Ishikawa (cell line): ENCODE data around the gene EEPD1.

ENCODE experiments used
- CEBPB ChIP-seq: IDR thresholded peaks from 2 replicates; pipeline ENCODE4 v1.6.1; 2012
- EGR1 ChIP-seq: IDR thresholded peaks from 2 replicates; pipeline ENCODE4 v1.6.1; 2012
- EP300 ChIP-seq: IDR thresholded peaks from 2 replicates; pipeline ENCODE4 v1.6.1; 2012; ENCODE audit warnings: borderline replicate concordance
- RAD21 ChIP-seq: IDR thresholded peaks from 2 replicates; pipeline ENCODE4 v1.6.1; 2012; ENCODE audit warnings: low read depth
- TF ChIP-seq, protein P1 (sequence below): IDR thresholded peaks from 2 replicates; pipeline ENCODE4 v1.6.1; 2012; ENCODE audit warnings: low read depth, mild to moderate bottlenecking

DNA sequence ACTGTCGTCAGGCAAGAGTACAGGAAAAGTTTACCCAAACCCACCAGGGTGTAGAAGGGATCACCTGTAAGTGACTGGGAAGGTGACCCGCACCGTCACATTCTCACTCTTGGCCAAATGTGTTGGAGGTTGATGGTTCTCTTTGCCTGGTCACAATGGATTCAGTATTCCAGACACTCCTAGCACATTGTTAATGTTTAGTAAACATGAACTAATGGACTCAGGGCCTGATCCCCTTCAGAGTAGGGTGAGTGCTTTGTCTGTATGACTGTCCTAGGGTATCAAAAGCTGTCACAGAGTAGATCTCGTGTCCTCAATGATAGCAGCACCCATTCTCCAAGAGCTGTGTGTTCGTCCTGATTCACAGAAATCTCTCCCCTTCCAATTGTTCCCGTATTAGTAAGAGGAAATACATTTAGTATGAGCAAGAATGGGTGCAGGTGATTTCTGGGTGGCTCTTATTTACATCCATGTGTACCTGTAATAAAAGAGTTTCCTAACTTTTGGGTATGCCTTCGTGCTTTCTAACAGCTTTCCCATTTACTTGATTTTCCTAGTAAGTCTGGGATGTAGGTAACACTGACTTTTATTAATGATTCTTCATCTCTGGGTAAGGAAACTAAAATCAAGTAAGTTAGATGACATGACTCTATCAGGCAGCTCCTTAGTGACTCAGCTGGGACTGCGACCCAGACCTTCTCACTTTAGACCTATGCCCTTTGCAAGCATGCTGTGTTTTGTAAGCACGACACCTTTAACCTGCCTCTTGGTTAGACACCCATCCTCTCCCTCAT, 4.7 kb downstream of the EEPD1 start:
- TF ChIP-seq EP300 (no peak), CEBPB (no peak), RAD21 (no peak), EGR1 (no peak)
- TF ChIP-seq, protein P1, sequence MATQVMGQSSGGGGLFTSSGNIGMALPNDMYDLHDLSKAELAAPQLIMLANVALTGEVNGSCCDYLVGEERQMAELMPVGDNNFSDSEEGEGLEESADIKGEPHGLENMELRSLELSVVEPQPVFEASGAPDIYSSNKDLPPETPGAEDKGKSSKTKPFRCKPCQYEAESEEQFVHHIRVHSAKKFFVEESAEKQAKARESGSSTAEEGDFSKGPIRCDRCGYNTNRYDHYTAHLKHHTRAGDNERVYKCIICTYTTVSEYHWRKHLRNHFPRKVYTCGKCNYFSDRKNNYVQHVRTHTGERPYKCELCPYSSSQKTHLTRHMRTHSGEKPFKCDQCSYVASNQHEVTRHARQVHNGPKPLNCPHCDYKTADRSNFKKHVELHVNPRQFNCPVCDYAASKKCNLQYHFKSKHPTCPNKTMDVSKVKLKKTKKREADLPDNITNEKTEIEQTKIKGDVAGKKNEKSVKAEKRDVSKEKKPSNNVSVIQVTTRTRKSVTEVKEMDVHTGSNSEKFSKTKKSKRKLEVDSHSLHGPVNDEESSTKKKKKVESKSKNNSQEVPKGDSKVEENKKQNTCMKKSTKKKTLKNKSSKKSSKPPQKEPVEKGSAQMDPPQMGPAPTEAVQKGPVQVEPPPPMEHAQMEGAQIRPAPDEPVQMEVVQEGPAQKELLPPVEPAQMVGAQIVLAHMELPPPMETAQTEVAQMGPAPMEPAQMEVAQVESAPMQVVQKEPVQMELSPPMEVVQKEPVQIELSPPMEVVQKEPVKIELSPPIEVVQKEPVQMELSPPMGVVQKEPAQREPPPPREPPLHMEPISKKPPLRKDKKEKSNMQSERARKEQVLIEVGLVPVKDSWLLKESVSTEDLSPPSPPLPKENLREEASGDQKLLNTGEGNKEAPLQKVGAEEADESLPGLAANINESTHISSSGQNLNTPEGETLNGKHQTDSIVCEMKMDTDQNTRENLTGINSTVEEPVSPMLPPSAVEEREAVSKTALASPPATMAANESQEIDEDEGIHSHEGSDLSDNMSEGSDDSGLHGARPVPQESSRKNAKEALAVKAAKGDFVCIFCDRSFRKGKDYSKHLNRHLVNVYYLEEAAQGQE: no peak
